GM18858 (cell line): Measurements from ENCODE around the gene LMO2.
"Not testable (repeated sequence)": the region's sequence is repeated elsewhere in the genome, so short reads cannot be mapped to it uniquely, and the experiment has no call there.

Source experiments
- ATAC-seq: cut with Tn5 transposase; IDR thresholded peaks from one replicate; pipeline ENCODE4 v1.9.1; 2021; ENCODE audit not compliant: unreplicated experiment

LMO2 gene

DNA sequence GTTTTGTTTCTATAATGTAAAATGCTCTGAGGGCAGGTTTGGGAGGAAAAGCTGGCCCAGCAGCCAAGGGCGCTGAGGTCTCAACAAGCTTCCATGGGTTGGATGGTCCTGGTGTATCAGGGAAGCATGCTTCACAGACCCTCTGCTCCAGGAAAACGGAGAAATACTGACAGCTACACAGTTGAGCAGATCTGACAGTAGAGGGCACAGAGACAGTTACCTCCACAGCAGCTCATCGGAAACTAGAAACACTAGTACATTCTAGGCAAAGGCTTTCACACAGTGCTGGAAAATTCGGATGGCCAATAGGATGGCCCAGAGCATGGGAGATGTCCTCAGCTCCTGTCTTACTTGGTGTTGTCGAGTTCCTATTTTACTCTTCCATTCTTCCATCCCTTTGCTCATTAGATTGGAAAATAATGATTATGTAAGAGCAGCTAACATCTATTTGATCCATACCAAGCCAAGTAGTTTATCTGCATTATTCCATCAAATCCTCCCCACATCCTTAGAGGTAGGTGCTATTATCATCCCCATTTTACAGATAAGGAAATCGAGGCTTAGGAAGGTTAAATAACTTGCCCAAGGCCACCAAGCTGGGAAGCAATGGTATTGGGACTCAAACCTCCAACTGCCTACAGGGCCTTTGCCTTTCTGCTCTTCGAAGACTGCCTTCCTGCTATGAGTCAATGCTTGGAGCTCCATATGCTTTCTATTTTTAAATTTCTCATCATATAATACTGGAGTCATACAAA, 28.3 kb downstream of the LMO2 start:
- no peak for ATAC-seq

GRCh38 chr11:33861941-33862589, 29.8 kb downstream of the LMO2 start:
- no peak for ATAC-seq

DNA sequence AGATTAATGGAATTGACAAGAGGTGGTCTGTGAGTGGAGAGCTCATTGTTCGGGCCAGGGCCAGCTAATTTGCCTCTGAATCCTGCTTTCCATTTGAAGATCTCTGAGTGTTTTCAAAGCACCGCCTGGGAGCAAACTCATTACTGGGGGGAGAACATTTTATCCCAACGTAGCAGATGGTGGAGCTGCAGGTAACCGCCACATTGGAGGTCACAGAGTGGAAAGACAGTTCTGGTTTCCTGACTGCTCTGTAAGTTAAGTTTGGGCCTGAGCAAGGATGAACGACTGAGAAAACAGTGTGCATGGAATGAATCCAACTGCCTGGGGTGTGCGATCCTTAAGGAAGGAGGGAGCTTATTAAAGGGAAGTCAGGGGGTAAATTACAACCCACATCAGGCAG, 30.5 kb downstream of the LMO2 start:
- no peak for ATAC-seq

DNA sequence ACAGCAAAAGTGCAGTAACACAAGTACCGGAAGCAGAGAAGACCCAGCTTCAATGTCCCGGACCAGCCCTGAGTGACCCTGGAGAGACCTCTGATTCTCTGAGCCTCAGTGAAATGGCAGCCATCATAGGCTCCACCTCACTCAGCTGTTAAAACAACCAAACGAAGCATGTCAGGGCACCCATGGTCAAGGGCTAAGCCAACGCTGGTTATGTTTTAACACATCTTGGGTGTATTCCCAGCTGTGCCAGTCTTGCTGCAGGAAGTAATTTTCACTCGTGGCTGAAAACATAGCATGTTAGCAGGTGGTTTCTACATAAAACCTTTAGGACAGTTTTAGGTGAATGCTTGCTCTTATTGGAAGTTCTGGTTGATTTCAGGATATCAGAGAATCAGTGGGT, 30.9 kb downstream of the LMO2 start:
- no peak for ATAC-seq

GRCh38 chr11:33859306-33859705, 32.6 kb downstream of the LMO2 start:
- no peak for ATAC-seq

- ATAC-seq = no peak
Measured at GRCh38 chr11:33857933-33858371, 33.9 kb downstream of the LMO2 start.

DNA sequence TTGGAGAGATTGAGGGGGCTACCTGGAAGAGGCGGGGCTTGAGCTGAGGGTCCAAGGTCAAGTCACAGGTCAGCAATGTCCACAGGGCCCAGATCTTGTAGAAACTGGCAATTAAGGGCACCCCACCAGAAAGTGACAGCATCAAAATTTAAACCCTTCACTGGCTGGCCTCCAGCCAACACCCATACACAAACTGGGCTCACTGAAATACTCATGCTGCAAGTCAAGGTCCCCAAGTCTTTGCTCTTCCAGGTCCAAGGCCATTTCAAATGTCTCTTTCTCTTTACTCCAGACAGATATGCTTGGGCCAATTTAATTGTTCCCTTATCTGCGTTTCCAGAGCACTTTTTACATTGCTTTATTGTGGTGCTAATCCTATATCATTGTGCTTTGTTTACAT, 36.4 kb downstream of the LMO2 start:
- ATAC-seq = no peak

GRCh38 chr11:33848717-33849390, 43.0 kb downstream of the LMO2 start:
- no peak for ATAC-seq

DNA sequence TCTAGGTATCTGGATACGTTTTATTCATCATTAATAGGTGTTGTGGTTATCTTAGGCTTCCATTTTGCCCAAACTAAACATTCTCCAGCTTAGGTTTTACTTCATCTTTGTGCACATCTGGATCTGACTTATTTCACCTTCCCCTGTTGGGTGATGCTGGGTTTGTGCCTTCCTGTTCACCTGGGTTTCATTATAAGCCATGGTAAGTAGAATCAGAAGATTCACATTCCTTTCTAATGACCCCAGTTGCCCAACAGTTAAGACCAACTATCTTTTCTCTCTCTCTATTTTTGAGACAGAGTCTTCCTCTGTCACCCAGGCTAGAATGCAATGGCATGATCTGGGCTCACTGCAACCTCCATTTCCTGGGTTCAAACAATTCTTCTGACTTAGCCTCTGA, 44.6 kb downstream of the LMO2 start:
- ATAC-seq = no peak

GRCh38 chr11:33844236-33844635, 47.6 kb downstream of the LMO2 start:
- ATAC-seq = no peak

DNA sequence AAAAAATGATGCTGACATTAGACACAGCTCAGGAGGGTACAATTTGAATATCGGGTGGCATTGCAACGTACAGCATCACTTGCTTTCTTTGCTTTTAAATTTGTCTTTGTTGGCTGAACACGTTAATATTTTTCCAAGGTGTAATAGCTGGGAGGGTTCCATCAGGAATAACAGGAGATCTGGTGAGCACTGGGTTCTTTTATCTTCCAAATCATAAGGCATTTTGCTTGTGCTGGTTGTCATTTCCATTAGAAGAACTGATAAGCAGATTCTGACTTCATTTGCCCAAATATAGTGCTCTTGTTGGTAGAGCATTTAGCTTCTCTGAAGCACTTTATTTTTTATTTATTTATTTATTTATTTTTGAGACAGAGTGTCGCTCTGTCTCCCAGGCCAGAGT, 48.9 kb downstream of the LMO2 start:
- ATAC-seq = no peak

DNA sequence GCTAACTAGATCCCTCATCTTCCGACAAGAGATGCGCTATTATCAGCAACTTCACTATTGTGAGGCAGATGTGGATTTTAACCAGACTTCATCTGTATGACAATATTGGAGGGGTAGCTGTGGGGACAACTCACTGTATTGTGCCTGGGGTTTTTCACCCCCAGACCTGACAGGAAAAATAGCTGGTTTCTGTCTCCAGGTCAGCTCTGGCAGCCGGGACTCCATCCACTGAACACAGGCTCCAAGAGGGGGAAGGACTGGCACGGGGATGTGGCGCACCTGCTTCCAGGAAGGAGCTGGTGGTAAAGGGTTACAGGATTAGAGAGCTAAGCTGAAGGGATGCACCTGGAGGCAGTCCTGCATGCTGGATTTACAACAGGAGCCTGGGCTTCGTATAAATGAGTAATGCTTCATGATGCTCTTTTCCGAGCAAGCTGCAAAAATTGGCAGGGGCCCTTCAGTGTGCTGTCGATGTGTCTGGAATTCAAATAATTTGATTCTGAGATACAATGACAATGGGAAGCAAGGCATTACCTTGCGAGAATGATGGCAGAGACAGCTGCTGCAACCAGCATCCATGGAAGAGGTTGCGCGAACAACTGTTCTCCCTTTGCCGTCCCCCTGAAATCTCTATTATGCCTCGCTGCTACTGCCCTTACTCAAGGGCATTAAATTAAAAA, 49.5 kb downstream of the LMO2 start:
- ATAC-seq = no peak

GRCh38 chr11:33838234-33838633, 53.6 kb downstream of the LMO2 start:
- not testable (repeated sequence) for ATAC-seq

DNA sequence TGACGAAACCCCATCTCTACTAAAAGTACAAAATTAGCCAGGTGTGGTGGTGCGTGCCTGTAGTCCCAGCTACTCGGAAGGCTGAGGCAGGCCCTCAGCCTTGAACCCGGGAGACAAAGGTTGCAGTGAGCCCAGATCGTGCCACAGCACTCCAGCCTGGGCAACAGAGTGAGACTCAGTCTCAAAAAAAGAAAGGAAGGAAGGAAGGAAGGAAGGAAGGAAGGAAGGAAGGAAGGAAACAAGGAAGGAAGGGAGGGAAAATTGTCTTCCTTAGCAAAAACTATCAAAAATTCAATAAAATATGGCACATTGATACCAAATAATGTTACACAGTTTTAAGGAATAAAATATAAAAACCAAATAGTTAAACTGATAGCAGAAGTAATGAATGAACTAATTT, 54.5 kb downstream of the LMO2 start:
- ATAC-seq = not testable (repeated sequence)

DNA sequence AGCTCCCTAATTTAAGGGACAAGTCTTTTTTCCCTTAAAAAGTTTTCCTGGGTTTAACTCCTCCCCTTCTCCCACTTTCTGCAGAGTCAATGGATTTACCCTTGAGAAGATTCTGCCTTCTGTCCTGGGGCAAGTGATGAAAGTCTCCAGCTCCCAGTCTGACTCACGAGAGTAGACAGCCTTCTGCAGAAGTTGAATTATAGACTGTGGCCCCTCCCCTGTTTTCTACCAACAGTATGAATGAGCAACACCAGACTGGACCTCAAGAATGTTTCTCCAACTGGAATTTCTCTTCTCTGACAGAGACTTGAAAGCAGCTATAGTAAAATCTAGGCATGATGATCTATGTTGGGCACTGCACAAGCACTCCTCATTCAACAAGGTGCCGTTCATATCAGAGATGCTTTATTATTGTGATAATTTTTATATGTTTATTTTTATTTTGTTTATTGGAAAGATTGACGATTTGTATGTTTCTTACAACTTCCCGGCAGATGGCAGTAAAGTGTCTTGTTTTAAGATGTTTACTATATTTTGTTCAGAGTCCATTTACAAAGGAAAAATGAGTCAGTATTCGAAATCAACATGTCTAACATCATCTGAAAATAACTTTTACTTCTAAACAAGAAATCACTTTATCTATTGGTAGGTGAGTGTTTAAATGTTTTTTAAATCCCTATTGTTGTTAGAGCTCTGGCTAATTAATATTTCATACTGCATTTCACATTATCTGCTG, 56.6 kb downstream of the LMO2 start:
- no peak for ATAC-seq

DNA sequence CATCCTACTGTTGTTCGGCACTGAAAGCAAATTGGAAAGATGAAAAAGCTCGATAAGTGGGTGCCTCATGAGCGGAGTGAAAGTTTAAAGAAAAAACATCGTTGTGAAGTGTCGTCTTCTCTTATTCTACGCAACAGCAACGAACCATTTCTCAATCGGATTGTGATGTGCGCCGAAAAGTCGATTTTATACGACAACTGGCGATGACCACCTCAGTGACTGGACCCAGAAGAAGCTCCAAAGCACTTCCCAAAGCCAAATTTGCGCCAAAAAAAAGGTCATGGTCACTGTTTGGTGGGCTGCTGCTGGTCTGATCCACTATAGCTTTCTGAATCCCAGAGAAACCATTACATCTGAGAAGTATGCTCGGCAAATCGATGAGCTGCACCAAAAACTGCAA, 59.2 kb downstream of the LMO2 start:
- no peak for ATAC-seq

DNA sequence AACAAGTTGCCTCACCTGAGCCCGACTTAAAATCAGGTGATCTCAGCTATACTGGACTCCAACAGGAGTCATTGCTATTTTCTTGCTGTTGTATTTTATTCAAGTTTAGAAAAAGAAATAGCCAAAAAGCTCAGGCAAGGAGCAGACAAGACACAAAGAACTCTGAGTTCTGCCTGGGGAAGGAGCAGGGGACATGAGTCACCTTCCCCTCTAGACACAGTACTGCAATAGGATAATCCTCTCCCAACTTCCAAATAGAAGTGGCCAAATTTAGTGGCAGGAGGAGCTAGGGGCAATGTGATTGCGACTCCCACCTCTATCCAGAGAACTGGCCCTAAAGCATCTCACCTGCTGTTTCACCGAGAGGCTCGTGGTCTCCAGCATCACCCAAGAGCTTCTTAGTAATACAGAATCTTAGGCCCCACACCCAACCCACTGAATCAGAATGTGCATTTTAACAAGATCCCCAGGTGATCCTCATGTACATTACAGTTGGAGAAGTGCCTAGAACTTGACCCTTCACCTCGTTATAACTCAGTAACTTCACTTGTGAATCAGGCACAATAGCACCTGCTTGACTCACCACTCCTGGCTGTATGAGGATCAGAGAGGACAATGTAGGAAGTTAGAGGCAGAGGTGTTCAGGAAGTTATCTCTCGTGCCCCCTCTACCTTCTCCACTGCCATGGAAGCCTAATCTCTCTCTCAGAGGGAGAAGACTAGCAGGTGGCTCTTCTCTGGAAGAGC, 60.8 kb downstream of the LMO2 start:
- no peak for ATAC-seq

DNA sequence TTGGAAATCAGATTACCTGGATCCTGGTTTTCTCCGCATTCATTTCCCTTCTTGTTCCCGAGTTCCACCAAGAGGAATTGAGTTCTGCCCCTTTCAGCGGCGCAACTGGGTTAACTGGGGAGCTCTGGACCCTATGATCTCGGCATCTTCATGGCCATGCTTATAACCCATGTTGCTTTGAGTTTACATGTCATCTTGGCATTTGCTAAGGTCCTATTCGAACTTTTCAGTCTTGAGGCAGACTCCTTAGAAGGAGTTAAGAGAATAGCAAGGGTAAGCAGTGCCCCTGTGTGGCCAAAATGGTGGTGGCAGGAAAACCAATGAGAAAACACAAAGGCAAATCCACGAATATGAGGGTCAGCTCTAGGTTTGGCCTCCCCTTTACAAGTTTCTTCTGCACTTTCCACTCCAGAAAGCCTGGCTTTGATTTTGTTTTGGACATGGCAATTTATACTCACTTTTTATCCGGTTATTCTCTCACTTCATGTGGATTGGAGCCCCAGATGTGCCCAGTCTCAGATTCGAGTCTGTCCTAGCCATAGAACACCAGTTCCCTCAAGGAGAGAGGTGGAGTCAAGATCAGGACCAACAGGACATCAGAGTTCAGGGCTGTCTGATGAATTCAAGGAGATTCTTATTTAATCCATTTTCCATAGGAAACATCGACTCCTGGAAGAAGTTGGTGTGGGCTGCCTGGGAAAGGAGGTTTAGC, 62.3 kb downstream of the LMO2 start:
- ATAC-seq = peak; percentile 44

GRCh38 chr11:33828604-33829429, 63.1 kb downstream of the LMO2 start:
- ATAC-seq = no peak
